ENCODE measurements around the gene SLC16A12.
"Not testable (repeated sequence)": the region's sequence is repeated elsewhere in the genome, so short reads cannot be mapped to it uniquely, and the experiment has no call there.

SLC16A12 gene

GRCh38 chr10:89468191-89468965 is 67.0 kb downstream of the SLC16A12 start:
- no peak for DNase-seq

- DNase-seq = no peak
Measured at GRCh38 chr10:89466599-89467035, 68.8 kb downstream of the SLC16A12 start.

- no peak for DNase-seq
Measured at GRCh38 chr10:89465196-89465595, 70.2 kb downstream of the SLC16A12 start.

- DNase-seq = no peak
Measured at GRCh38 chr10:89463846-89464537, 71.4 kb downstream of the SLC16A12 start.

- no peak for DNase-seq
Measured at GRCh38 chr10:89458784-89459183, 76.6 kb downstream of the SLC16A12 start.

GRCh38 chr10:89458291-89458690 is 77.1 kb downstream of the SLC16A12 start:
- no peak for DNase-seq

GRCh38 chr10:89454561-89455347 is 80.6 kb downstream of the SLC16A12 start:
- no peak for DNase-seq

- DNase-seq = no peak
Measured at GRCh38 chr10:89452193-89452592, 83.2 kb downstream of the SLC16A12 start.

GRCh38 chr10:89450901-89451300 is 84.5 kb downstream of the SLC16A12 start:
- no peak for DNase-seq

- DNase-seq = not testable (repeated sequence)
Measured at GRCh38 chr10:89444819-89445218, 90.6 kb downstream of the SLC16A12 start.

- DNase-seq = no peak
Measured at GRCh38 chr10:89442289-89442688, 93.1 kb downstream of the SLC16A12 start.

- no peak for DNase-seq
Measured at GRCh38 chr10:89440226-89441009, 95.0 kb downstream of the SLC16A12 start.

GRCh38 chr10:89438525-89438924 is 96.9 kb downstream of the SLC16A12 start:
- DNase-seq = no peak

GRCh38 chr10:89431977-89432376 is 103.4 kb downstream of the SLC16A12 start:
- no peak for DNase-seq

GRCh38 chr10:89428877-89429276 is 106.5 kb downstream of the SLC16A12 start:
- no peak for DNase-seq

- no peak for DNase-seq
Measured at GRCh38 chr10:89427629-89428028, 107.8 kb downstream of the SLC16A12 start.

GRCh38 chr10:89426230-89426868 is 109.0 kb downstream of the SLC16A12 start:
- peak in 1 of 2 donors; percentile 43 for DNase-seq

- DNase-seq = no peak
Measured at GRCh38 chr10:89425000-89425399, 110.4 kb downstream of the SLC16A12 start.

- no peak for DNase-seq
Measured at GRCh38 chr10:89421018-89421476, 114.3 kb downstream of the SLC16A12 start.

GRCh38 chr10:89419548-89419947 is 115.8 kb downstream of the SLC16A12 start:
- peak in 1 of 2 donors; percentile 46 for DNase-seq

- DNase-seq = no peak
Measured at GRCh38 chr10:89416465-89416864, 118.9 kb downstream of the SLC16A12 start.
